ENCODE data around the gene FKBP2.

GRCh38 chr11:64224891-64225607 is 15.8 kb upstream of the FKBP2 start:
- TF ChIP-seq SUZ12 (IDR thresholded peaks at IDR 0.05; ENCODE audit: extremely low read depth, insufficient read depth, insufficient read length), result no peak
- no peak for TF ChIP-seq YY1 (IDR thresholded peaks at IDR 0.05; ENCODE audit: insufficient read depth, insufficient read length)
- TF ChIP-seq ZNF274 (IDR thresholded peaks at IDR 0.05; ENCODE audit: low read depth, low read length), result no peak
